Measurements from ENCODE around the gene DERL3. TPM values are rescaled to one million over a fixed set of nuclear protein-coding genes. Genes with fewer than 3 reads are reported as not detected.

Gene DERL3
- total and polyA plus RNA-seq, 2 experiments from 2014 or later: 13.6 to 19.5 TPM

- Mint-ChIP-seq H3K36me3 (ENCODE audit: low read depth) (no peaks in the 10 kb centered on the region; the same call in 1 of the 3 replicates), H3K9me3 (no peaks in the 10 kb centered on the region), H3K4me3 (peak overlapping the region; percentile 79), H3K27me3 (ENCODE audit: insufficient read depth, low read depth, poor library complexity) (peaks cover 15% of the 10 kb centered on the region), H3K4me1 (peaks cover 20% of the 10 kb centered on the region), H3K27ac (peak overlapping the region; percentile 94)
- H3K79me2 ChIP-seq (replicated peaks; ENCODE audit: insufficient read depth): peaks cover 3% of the 10 kb centered on the region
- DNase-seq (ENCODE audit: low spot score): peak; percentile 83
- H3K4me2 ChIP-seq: peak overlapping the region; percentile 94
- H2AFZ ChIP-seq: peak overlapping the region; percentile 70
- peak; percentile 60 for ATAC-seq
- H3K27ac ChIP-seq (ENCODE audit: low read depth): peak overlapping the region; percentile 89
- H3K4me3 ChIP-seq: peak overlapping the region; percentile 75
- H3K4me1 ChIP-seq (ENCODE audit: insufficient read depth): peaks cover 11% of the 10 kb centered on the region
- no peaks in the 10 kb centered on the region for H3K27me3 ChIP-seq (ENCODE audit: insufficient read depth)
- H3K9me2 ChIP-seq (ENCODE audit: insufficient read depth): no peaks in the 10 kb centered on the region
- peaks cover 25% of the 10 kb centered on the region for H3F3A ChIP-seq (replicated peaks; ENCODE audit: low read depth)
- H4K20me1 ChIP-seq (replicated peaks; ENCODE audit: insufficient read depth): no peaks in the 10 kb centered on the region
- TF ChIP-seq NANOG (IDR thresholded peaks at IDR 0.05; ENCODE audit: borderline replicate concordance) (no peak), EZH2 (IDR thresholded peaks at IDR 0.05; ENCODE audit: low read depth, unreplicated experiment) (no peak), JUNB (IDR thresholded peaks at IDR 0.05; ENCODE audit: unreplicated experiment) (no peak), POLR2AphosphoS5 (IDR thresholded peaks at IDR 0.05; ENCODE audit: low read depth) (no peak), ZNF114 (CRISPR knock-in tag; IDR thresholded peaks at IDR 0.05) (no peak), EZH2phosphoT487 (IDR thresholded peaks at IDR 0.05; ENCODE audit: unreplicated experiment) (no peak), CTCF (conservative IDR thresholded peaks at IDR 0.05; ENCODE audit: low read depth in 2 of 2) (no peak), CREB1 (CRISPR knock-in tag; IDR thresholded peaks at IDR 0.05; ENCODE audit: low read depth) (no peak), ZNF331 (CRISPR knock-in tag; IDR thresholded peaks at IDR 0.05; ENCODE audit: low read depth) (no peak), STAT1 (IDR thresholded peaks at IDR 0.05; ENCODE audit: unreplicated experiment) (no peak), ZNF462 (CRISPR knock-in tag; IDR thresholded peaks at IDR 0.05) (no peak), REST (IDR thresholded peaks at IDR 0.05; ENCODE audit: unreplicated experiment) (no peak), ETS1 (IDR thresholded peaks at IDR 0.05) (no peak)
- no peaks in the 10 kb centered on the region for H3K36me3 ChIP-seq (ENCODE audit: insufficient read depth)
Observed at GRCh38 chr22:23856721-23857605, 18.2 kb upstream of the DERL3 start.

All from GM23338 (cell line).